HT1080 (cell line): ENCODE results near the gene EPHA5. TPM values are rescaled to one million over a fixed set of nuclear protein-coding genes. Genes with fewer than 3 reads are reported as not detected.

Experiments used
- DNase-seq: peaks from one replicate; pipeline ENCODE4 v3.0.0-alpha.2; 2015; ENCODE audit warnings: low read depth
- total RNA-seq: library from RNA; depleted of rRNA; stranded (reverse); fragments of >200 nt; shearing (Covaris generic); gene quantifications from 2 replicates; pipeline ENCODE4 v1.2.3, GENCODE V29; 2014

Gene EPHA5
- total RNA-seq, 1 experiment from 2014 or later: not detected

DNA sequence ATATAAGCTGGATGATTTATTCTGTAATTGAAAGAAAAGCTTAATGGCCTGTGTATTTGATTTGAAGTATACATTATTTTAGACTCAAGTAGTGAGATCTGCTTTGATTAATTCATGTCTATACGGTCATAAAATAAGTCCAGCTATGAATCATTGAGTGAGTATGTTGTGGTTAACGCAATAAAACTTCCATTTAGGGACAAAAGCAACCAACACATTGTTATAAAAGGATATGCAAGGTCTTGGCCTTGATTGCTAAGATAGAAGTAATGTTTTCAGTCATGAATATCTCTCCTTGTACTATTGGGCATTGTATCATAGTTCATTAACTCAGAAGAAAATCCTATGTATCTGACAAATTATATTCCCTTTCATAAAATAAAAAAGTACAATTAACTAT is 162.1 kb downstream of the EPHA5 start:
- peak; percentile 94 for DNase-seq

DNA sequence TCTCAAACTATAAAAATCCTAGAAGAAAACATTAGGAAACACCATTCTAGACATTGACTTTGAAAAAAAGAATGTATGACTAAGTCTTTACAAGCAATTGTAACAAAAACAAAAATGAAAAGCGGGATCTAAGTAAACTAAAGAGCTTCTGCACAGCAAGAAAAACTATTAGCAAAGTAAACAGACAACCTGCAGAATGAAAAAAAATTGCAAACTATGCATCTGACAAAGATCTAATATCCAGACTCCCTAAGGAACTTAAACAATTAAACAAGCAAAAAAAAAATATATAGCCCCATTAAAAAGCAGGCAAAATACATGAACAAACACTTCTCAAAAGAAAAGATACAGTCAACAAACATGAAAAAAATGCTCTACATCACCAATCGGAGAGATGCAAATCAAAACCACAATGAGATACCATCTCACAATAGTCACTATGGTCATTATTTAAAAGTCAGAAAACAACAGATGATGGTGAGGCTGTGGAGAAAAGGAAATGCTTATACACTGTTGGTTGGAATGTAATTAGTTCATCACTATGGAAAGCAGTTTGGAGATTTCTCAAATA is 168.1 kb downstream of the EPHA5 start:
- DNase-seq: peak; percentile 31

DNA sequence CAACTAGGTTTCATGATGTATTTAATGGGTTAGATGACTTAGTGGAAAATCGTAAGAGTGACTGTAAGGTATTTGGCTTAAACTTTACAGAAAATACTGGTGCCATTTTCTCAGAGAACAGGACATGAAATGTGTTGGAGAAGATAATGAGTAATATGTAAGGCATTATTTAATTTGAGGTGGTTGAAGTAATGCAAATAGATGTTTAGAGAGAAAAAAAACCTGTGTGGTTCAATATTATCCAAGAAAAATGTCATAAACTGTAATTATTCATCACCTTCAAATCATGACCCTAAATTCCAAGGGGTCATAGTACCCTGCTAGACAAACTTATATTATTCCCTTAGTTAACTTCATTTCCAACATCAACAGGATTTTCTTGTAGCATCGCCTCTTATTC is 171.7 kb downstream of the EPHA5 start:
- DNase-seq: no peak

DNA sequence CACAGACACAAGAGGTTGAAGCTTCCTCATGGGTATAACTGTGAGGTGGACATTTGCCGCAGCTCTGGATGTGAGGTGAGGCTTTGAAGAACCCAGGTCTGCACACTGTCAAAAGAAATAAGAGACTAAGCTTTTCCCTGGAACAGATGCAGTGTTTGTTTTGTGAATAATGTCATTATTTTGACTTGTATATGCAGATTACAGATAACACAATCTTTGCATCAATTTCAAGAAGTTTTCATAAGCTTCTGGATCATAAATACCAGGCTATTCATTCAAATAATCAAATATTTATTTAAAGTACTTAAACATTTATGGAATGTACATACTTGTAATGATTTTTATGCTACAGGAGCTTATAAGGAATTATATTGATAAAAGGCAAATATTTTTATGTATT is 174.8 kb downstream of the EPHA5 start:
- DNase-seq: no peak

DNA sequence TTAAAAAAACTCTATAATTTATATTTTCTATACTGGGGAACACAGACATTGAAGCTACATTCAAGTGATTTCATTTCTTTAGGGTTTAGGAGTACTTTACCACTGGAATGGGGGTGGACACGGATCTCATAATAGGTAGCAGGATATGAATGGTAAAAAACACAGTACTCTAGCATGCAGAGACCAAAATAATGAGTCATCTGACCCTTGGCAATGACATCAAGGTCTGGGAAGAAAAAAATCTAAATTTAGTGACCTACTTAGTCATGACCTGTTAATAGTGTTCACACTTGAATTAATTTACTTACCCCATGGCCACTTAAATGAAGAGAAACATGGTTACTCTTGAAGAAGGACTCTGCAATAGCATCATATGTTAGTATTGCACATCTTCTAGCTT is 187.9 kb downstream of the EPHA5 start:
- peak; percentile 80 for DNase-seq

DNA sequence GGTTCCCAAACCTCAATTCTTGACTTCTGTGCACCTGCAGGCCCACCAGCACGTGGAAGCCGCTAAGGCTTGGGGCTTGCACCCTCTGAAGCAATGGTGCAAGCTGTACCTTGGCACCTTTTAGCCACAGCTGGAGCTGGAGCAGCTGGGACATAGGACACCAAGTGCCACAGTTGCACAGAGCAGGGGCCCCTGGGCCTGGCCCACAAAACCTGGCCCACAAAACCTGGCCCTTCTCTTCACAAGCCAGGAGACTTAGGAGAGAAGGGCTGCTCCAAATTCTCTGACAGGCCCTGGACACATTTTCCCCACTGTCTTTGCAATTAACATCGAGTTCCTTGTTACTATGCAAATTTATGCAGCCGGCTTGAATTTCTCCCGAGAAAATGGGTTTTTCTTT is 197.8 kb downstream of the EPHA5 start:
- no peak for DNase-seq

DNA sequence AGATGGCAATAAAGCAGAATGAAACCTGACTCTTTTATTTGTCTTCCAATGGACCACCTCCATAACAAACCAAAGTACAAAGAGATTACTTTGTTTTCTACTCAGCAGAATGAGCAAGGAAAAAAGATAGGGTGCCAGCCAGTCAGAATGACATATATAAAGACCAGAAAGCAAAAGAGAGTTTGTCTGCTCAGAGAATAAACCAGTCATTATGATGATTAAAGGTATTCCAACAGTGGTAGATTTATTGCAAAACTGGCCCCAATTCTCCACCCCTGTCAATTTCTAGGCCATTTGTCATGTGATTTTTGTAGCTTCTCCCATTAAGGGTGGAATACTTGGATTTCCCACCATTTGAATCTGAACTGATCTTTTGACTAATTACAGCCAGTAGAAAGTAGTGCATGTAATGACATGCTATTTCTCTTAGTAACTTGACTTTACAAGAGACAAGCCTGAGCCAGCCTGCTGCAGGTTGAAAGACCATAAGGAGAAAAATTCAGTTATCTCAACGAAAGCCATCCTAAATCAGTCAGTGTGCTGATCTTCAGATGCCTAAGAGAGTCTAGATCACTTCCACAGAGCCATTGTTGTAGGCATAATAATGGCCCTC is 203.1 kb downstream of the EPHA5 start:
- DNase-seq: no peak

DNA sequence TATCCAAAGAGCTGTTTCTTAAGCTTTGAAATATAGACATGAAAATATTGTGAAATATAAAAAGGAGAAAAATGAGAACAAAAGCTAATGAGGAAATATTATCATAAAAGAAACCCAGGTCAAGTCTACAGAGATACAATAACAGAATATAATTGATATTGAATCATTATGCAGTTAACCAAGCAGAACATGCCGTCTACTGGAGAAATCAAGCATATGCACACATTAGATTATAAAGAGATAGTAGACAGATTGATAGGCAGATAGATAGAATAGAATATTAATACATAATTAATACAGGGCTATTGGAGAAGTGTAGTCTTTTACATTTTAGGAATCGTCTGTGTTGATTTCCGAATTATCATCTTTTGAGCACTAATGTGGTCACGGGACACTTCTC is 208.5 kb downstream of the EPHA5 start:
- DNase-seq: no peak

DNA sequence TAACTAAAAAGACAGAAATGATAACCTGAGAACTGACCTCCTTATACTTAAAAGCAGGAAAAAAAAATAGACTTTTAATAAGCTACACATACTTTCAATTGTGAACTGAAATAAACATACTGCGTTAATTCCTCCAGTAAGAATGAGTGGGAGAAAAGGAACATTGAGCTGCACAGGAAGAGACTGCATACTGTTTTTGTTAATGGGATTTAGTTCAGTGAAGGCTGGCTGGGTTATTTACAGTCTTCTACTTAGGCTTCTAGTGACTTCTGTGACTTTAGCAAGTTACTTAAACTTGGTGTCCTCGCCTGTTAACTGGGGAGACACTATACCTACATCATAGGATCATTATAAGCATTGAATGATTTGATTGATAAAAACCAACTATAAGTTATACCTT is 213.3 kb downstream of the EPHA5 start:
- no peak for DNase-seq

DNA sequence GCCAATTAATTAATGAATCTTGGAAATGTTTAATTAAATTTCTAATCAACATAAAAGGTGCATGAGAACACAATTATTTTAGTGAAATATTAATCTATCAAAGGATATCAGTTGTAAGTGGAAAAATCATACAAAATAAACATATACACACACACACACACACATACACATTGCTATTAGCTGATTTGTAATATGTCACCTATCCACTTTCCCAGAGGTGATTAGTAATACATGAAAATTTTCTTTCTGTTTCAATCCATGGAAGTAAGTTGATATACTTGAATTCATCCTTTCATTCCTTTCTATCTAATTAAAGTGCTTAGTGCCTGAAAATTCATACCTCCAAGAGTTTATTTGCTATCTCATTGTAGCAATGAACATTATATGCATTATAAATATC is 213.7 kb downstream of the EPHA5 start:
- DNase-seq: no peak

DNA sequence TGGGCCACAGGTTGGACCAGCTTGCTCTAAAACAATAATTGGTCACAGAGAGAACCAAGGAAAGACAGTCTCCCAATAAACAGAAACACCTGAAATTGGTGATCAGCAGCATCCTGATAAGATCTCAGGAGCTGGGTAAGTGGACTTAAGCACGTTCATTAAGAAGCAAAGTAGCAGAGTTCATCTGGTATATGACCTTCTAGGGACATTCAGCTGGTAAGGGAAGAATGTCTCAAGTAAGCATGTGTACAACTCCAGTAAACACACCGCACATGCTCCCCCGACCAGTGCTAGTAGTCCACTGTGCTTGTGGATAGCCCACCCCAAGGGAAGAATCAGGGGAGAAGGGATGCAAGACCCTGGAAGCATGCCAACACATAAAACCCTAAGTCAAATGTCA is 216.9 kb downstream of the EPHA5 start:
- no peak for DNase-seq

DNA sequence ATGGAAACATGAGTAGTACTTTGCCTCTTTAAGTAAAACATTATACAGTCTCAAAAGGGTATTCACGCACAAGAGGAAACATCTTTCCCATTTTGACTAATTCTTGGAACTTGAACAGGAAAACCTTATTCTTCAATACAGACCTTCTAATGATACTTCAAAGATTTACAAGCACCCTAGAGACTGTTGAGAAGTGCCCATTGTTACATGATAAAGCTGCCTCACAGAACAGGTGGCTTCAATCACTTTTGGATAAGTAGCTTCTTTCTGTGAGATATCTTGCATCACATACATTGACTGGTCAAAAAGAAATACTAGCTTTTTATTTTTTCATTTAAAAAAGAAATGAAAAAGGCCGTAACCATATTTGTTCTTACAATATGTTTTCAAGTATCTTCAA is 219.4 kb downstream of the EPHA5 start:
- no peak for DNase-seq

DNA sequence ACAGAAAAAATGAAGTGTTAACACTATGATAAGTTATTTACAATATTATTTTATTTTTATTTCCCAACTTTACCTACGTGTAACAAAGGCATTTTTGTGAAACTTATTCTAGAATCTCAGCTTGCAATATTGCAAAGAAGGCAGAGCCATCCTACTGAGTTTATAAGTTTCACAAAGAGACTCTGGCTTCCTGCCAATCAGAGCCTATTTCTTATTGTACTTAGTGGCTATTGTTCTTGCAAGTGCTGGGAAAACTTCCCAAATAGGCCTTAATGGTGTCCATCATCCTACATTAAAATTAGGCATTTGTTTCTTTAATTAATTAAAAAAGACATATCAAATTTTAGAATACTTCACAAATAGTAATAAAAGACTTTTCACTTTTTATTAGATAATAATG is 233.2 kb downstream of the EPHA5 start:
- DNase-seq: no peak

DNA sequence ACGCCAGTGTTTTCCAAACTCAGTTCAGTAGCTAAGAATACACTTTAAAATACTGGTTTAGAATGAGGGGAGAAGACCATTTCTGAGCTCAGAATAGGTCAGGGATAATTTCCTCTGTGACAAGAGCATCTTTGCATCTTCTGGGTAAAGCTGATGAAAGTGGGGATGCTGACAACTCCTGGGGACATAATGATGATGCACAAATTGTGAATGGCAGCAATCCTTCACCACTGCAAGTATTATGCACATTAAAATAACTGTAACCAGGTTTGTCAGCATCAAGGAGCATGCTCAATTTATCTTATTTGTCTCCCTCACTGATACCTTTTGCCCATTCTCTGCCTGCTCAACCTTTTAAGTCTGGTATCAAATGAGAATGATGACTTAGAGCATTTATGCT is 248.2 kb downstream of the EPHA5 start:
- DNase-seq: no peak

DNA sequence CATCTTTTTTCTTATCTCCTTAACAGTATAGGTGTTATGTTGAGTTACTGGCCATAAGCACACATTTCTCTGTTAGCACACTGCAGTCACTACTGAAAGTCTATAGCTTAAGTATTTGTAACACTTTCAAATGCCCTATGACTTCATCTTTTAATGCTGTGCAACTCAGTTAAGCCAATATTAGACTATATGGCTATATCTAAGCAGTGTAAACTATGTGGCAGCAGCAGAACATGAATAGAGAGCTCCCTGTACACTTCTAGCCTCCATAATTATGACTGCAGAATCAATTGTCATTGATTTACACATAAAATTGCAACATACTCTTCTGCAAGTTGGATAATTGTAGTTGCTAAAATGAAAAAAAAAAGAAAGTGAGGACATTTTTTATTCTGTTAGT is 250.3 kb downstream of the EPHA5 start:
- DNase-seq: no peak

DNA sequence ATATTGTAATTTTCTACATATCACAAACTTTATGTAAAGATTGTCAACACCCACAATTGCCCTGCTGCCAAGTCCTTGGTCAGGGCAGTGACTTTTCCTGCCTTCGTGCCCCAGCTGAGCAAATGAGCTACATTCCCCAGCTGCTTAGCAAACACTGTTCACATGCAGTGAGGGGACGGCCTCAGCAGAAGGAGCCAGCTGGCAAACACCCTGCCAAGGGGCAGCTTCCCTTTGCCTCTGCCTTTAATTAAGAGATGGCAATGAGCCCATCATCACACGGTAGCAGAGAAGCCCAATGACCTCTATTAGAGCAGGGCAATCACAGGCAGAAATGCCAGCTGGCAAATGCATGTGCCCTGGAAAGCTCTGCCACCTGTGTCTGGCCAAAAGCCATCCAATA is 253.4 kb downstream of the EPHA5 start:
- no peak for DNase-seq

DNA sequence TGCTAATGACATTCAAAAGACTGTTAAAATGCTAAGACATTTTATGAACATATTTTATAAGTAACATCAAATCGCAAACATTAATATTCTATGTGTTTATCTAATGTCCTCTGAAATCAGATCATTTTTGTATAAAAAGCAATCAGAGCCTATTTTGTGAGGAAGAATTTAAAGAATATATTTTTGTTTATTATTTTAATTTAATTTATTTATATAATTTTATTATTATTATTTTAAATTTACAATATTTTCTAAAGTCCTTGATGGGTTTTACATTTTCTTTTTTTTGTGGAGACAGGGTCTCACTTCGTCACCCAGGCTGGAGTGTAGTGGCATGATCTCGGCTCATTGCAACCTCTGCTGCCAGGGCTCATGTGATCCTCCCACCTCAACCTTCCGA is 262.8 kb downstream of the EPHA5 start:
- DNase-seq: no peak

DNA sequence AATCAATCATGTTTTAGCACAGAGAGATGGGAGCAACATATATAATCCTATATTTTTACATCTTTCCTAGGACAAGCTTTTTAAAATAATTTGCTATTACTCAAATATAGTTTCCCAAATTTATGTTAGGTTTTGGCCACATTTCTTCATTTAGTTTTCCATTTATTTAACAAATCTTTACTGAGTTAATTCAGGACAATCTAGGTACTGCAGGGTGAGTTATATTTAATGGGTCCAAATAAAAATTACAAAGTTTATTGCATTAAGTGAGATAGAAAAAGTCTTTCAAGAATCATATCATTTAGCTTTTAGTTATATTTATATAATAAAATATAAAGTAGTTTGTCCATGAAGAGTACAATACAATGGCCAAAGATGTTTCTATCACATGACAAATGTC is 269.2 kb downstream of the EPHA5 start:
- no peak for DNase-seq

DNA sequence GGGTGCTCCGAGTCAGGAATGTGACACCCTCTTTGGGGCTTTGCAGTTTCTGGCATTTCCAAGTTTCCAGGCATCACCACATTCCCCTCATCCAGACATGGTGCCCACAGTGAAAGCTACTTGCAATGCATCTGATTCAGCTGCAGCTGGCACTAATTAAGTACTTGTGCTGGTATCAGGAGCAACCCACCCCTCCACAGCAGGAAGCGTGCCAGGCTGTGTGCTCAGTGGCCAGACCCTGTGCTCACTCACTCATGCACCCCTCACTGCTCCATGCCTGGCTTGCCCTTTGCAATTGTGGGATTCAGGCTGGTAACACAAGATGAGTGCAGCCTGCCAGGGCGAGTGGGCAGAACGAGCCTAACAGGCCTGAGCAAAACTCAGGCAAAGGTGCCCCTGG is 271.2 kb downstream of the EPHA5 start:
- DNase-seq: no peak

DNA sequence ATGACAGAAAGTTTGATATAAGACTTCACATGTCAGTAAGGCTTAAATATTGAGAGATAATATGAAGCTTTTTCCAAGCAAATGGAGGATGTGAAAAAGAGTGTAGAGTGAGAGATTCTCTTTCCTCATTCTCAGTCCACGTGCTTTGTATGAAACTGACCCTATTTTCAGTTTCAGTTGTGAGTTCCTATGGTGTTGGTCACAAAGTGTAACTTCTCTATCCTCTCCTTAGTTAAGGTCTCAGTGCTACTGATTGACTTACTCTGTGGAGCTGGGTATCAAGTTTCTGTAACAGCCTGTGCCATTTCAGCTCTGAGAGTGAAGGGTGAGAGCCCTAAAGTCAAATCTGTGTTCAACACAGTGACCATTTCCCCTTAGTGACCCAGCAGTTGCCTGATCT is 277.2 kb downstream of the EPHA5 start:
- no peak for DNase-seq

DNA sequence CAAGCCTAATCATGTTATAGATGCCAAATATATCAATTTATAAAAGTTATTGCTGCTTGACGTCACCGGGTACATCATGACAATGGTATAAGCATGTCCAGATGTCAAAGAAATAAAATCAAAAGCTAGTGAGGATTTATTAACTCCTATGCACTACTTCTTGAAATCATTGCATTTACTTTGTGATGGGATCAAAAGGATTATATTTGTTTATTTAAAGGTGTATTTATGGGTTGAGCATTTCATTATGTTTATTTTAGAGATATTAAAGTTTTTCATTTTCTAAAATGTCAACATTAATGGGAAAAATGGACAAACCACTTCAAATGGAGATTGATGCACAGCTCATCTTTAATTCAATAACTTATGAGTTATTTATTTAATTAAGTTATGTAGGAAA is 277.8 kb downstream of the EPHA5 start:
- DNase-seq: no peak

DNA sequence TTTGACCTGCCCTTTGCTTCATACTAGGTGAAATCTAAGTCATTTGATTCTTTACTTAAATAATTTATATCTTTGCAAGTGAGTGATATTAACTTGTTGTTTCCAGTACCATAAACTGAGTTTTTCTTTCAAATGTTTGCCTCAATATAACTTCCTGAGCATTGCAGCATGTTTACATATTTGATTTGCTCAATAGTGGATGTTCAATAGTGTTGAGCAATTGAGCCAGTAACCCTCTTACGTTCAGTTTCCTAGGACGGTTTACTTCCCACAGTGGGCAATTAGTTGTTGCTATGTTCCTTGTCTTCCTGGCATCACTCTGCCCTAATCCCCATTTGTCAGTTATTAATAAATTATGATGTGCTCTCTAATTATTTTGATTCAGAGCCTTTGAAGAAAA is 278.5 kb downstream of the EPHA5 start:
- DNase-seq: no peak

DNA sequence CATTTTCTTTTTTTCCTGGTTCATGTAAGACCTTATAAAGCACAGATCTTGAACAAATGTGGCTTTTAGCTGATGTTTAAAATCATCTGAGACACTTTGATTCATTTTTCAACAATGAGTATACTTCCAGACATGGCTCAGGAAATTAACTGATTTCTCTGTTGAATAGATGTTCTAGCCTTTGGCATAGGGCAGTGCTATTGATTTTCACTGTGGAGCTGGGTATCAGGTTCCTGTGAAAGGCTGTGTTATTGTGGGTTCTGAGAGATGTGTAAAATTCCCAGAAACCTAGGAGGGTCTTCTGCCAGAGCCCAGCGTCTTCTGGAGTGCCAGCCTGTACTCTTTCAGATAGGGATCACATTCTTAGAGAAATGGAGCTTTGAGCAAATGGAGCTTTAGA is 278.9 kb downstream of the EPHA5 start:
- no peak for DNase-seq

DNA sequence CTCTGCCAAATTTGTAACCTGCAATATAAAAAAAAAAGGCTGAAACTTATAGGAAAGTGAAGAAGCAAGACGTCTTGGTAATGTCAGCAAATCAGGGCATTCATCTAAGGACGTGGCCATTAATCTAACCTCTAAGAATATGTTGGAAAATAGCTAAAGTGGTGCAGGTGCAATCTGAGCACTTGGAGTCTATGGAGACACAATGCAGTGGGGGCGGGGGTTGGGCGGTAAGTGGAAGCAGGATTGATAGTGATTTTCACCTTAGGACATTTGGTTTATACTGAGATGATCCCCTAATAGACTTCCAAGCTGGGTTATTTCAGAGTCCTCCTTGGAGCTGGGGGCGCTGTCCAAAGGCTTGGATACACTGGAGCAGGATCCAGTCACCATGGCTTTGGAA is 283.4 kb downstream of the EPHA5 start:
- DNase-seq: no peak
